Left lung (tissue), 10 donors: ENCODE data around the gene QRSL1. TPM values are rescaled to one million over a fixed set of nuclear protein-coding genes. Genes with fewer than 3 reads are reported as not detected.

Experiments used
- ATAC-seq: fragments of 200-7000 bp; cut with Tn5 transposase; one replicate; pipeline ENCODE4 v1.9.1; 2020; ENCODE audit warnings: moderate library complexity
- DNase-seq, 4 donors: peaks; one replicate each; pipeline ENCODE4 v3.0.0-alpha.2; 2013 to 2020
- H3K27ac ChIP-seq, 2 donors: fragments of 200-600 bp; sonication (generic) in 1 of 2; one replicate each; pipeline versions ENCODE4 v1.5.0 to v1.8.0; 2020 to 2021
- H3K27me3 ChIP-seq, 2 donors: fragments of 200-600 bp; sonication (generic) in 1 of 2; one replicate each; pipeline versions ENCODE4 v1.5.0 to v1.8.0; 2020 to 2021
- H3K36me3 ChIP-seq, 2 donors: fragments of 200-600 bp; sonication (generic) in 1 of 2; one replicate each; pipeline versions ENCODE4 v1.5.0 to v1.8.0; 2020 to 2021
- H3K4me1 ChIP-seq, 2 donors: fragments of 200-600 bp; one replicate each; pipeline ENCODE4 v1.8.0; 2021
- H3K4me3 ChIP-seq, 2 donors: fragments of 200-600 bp; sonication (generic) in 1 of 2; one replicate each; pipeline versions ENCODE4 v1.5.0 to v1.8.0; 2020 to 2021; ENCODE audit warnings: mild to moderate bottlenecking in 1 of 2
- H3K9me3 ChIP-seq, 2 donors: fragments of 200-600 bp; sonication (generic) in 1 of 2; one replicate each; pipeline versions ENCODE4 v1.5.0 to v1.8.0; 2020 to 2021
- CTCF ChIP-seq, 2 donors: fragments of 200-600 bp; sonication (generic) in 1 of 2; IDR thresholded peaks; one replicate each; pipeline versions ENCODE4 v1.5.0 to v1.8.0; 2021; ENCODE audit warnings: antibody characterized with exemption in 2 of 2
- intact Hi-C, 2 donors: fragments of 100-400 bp; cut with DNase I; formaldehyde crosslinking; loops; one replicate each; pipeline versions ENCODE4 v1.11.2 to v1.14.2; 2022
- polyA plus RNA-seq, 6 donors: library from polyadenylated mRNA; unstranded; fragments of 120-200 nt; gene quantifications; one replicate each; pipeline ENCODE4 v1.2.1, GENCODE V29; 2013; ENCODE audit not compliant: insufficient read length in 6 of 6
- total RNA-seq, 2 donors: library from RNA; stranded (reverse); fragmentation: NEBNext Ultra II Directional; extraction: Animal tissue kit (Norgen Biotek cat#: 25700); gene quantifications; one replicate each; pipeline ENCODE4 v1.2.1, GENCODE V29; 2021
- donor health status: DM: no; HTN: yes; CAD: no.
- donor health status: DM: no; HTN: no; CAD: no.

The QRSL1 gene
- total and polyA plus RNA-seq, 8 donors = 9.7 to 18.6 (median 16.3) TPM

GRCh38 chr6:106637051-106637716 lies 7.8 kb downstream of the QRSL1 start:
- ATAC-seq (peak; percentile 24), DNase-seq (no peak)
- Histone ChIP-seq H3K4me3 (no peak overlapping the region), H3K4me1 (peaks cover 0 to 10% of the 10 kb centered on the region in 2 donors), H3K27ac (no peak overlapping the region), H3K36me3 (peaks cover 0 to 13% of the 10 kb centered on the region in 2 donors), H3K27me3 (no peaks in the 10 kb centered on the region), H3K9me3 (no peaks in the 10 kb centered on the region)
- intact Hi-C loops = no loop called here
- TF ChIP-seq CTCF (IDR thresholded peaks at IDR 0.05) = no peak

GRCh38 chr6:106637717-106638341 lies 8.5 kb downstream of the QRSL1 start:
- H3K4me1 ChIP-seq = peaks cover 0 to 10% of the 10 kb centered on the region in 2 donors
- DNase-seq (no peak), ATAC-seq (no peak)
- no peaks in the 10 kb centered on the region for H3K9me3 ChIP-seq
- no peaks in the 10 kb centered on the region for H3K27me3 ChIP-seq
- intact Hi-C loops = no loop called here
- H3K27ac ChIP-seq = no peak overlapping the region
- peaks cover 0 to 19% of the 10 kb centered on the region in 2 donors for H3K36me3 ChIP-seq
- H3K4me3 ChIP-seq = no peak overlapping the region
- TF ChIP-seq CTCF (IDR thresholded peaks at IDR 0.05) = no peak

- intact Hi-C loops = no loop called here
- no peak for DNase-seq
- H3K4me3 ChIP-seq = no peak overlapping the region
- H3K9me3 ChIP-seq = no peaks in the 10 kb centered on the region
- TF ChIP-seq CTCF (IDR thresholded peaks at IDR 0.05) = no peak
- ATAC-seq = no peak
- peaks cover 0 to 10% of the 10 kb centered on the region in 2 donors for H3K4me1 ChIP-seq
- H3K36me3 ChIP-seq = peaks cover 0 to 39% of the 10 kb centered on the region in 2 donors
- H3K27me3 ChIP-seq = no peaks in the 10 kb centered on the region
- no peak overlapping the region for H3K27ac ChIP-seq
Observed at GRCh38 chr6:106639812-106640211, 10.4 kb downstream of the QRSL1 start.

GRCh38 chr6:106642476-106642875 lies 13.1 kb downstream of the QRSL1 start:
- Histone ChIP-seq H3K27ac (no peak overlapping the region), H3K4me1 (peaks cover 0 to 1% of the 10 kb centered on the region in 2 donors), H3K4me3 (no peak overlapping the region), H3K27me3 (no peaks in the 10 kb centered on the region), H3K9me3 (no peaks in the 10 kb centered on the region), H3K36me3 (peaks cover 0 to 55% of the 10 kb centered on the region in 2 donors)
- ATAC-seq (no peak), DNase-seq (no peak)
- intact Hi-C loops = no loop called here
- no peak for TF ChIP-seq CTCF (IDR thresholded peaks at IDR 0.05)

- Histone ChIP-seq H3K4me1 (no peaks in the 10 kb centered on the region), H3K9me3 (no peaks in the 10 kb centered on the region), H3K27ac (no peak overlapping the region), H3K36me3 (peaks cover 0 to 55% of the 10 kb centered on the region in 2 donors), H3K27me3 (no peaks in the 10 kb centered on the region), H3K4me3 (no peak overlapping the region)
- ATAC-seq (no peak), DNase-seq (no peak)
- no peak for TF ChIP-seq CTCF (IDR thresholded peaks at IDR 0.05)
- intact Hi-C loops = no loop called here
Observed at GRCh38 chr6:106643061-106643460, 13.7 kb downstream of the QRSL1 start.
